Endometrial microvascular endothelial cells (primary cell): ENCODE measurements around the gene SUCLA2. TPM values are rescaled to one million over a fixed set of nuclear protein-coding genes. Genes with fewer than 3 reads are reported as not detected.
"Not testable (repeated sequence)": the region's sequence is repeated elsewhere in the genome, so short reads cannot be mapped to it uniquely, and the experiment has no call there.

Source experiments
- in situ Hi-C: cut with HindIII; loops from 2 replicates; pipeline ENCODE4 v1.10.0; 2017; ENCODE audit warnings: low sequenced_read_pairs, low pct_unique_long_range_greater_than_20kb; ENCODE audit errors: inconsistent ontology term
- total RNA-seq: library from RNA; depleted of rRNA; stranded (reverse); fragments of >200 nt; gene quantifications from one replicate; pipeline ENCODE4 v1.2.3, GENCODE V29; 2015; ENCODE audit errors: inconsistent ontology term

The SUCLA2 gene
- total RNA-seq, result 33.7 TPM

GRCh38 chr13:48001114-48001881 is at the start of gene SUCLA2:
Gene SUCLA2 (minus strand): TSS chr13:48001273. CDS start chr13:48001269, 4 bp downstream.
- in situ Hi-C loops, result no loop called here

- in situ Hi-C loops, result no loop called here
Measured at GRCh38 chr13:48050550-48050949, 49.5 kb upstream of the SUCLA2 start.

- in situ Hi-C loops, result no loop called here
Measured at GRCh38 chr13:48043789-48044503, 42.9 kb upstream of the SUCLA2 start.

- in situ Hi-C loops, result no loop called here
Measured at GRCh38 chr13:48042894-48043293, 41.8 kb upstream of the SUCLA2 start.

GRCh38 chr13:48040896-48041295 is 39.8 kb upstream of the SUCLA2 start:
- in situ Hi-C loops, result no loop called here

- in situ Hi-C loops, result no loop called here
Measured at GRCh38 chr13:48040049-48040448, 39.0 kb upstream of the SUCLA2 start.

GRCh38 chr13:48038761-48039160 is 37.7 kb upstream of the SUCLA2 start:
- in situ Hi-C loops, result no loop called here

- in situ Hi-C loops, result no loop called here
Measured at GRCh38 chr13:48037346-48038173, 36.5 kb upstream of the SUCLA2 start, which contains the start of gene NUDT15. Gene NUDT15 (plus strand): TSS chr13:48037726. CDS start chr13:48037747, 21 bp downstream.

GRCh38 chr13:48029859-48030258 is 28.8 kb upstream of the SUCLA2 start:
- in situ Hi-C loops, result no loop called here

- in situ Hi-C loops, result no loop called here
Measured at GRCh38 chr13:48028066-48028465, 27.0 kb upstream of the SUCLA2 start.

GRCh38 chr13:48019796-48020195 is 18.7 kb upstream of the SUCLA2 start:
- in situ Hi-C loops, result no loop called here

GRCh38 chr13:48018637-48019036 is 17.6 kb upstream of the SUCLA2 start:
- in situ Hi-C loops, result no loop called here

- in situ Hi-C loops, result no loop called here
Measured at GRCh38 chr13:48014359-48014758, 13.3 kb upstream of the SUCLA2 start.

- in situ Hi-C loops, result no loop called here
Measured at GRCh38 chr13:48012668-48013067, 11.6 kb upstream of the SUCLA2 start.

GRCh38 chr13:48010698-48011097 is 9.6 kb upstream of the SUCLA2 start:
- in situ Hi-C loops, result no loop called here

- in situ Hi-C loops, result no loop called here
Measured at GRCh38 chr13:48009284-48009683, 8.2 kb upstream of the SUCLA2 start.

GRCh38 chr13:48006396-48006795 is 5.3 kb upstream of the SUCLA2 start:
- in situ Hi-C loops, result no loop called here

GRCh38 chr13:48004201-48004600 is 3.1 kb upstream of the SUCLA2 start:
- in situ Hi-C loops, result no loop called here

GRCh38 chr13:48001999-48002398 is 926 bp upstream of the SUCLA2 start:
- in situ Hi-C loops, result not testable (repeated sequence)
